Measurements from ENCODE around the gene CECR2. TPM values are rescaled to one million over a fixed set of nuclear protein-coding genes. Genes with fewer than 3 reads are reported as not detected.

The CECR2 gene
- 4.1 and 6.6 TPM in 2 replicates for total RNA-seq (2021)
- percentile 54 among the genes with signal in this experiment for Bru-seq, nascent RNA
- BruChase-seq, experiment 1, labeled RNA remaining after a 2-hour chase = percentile 53 among the genes with signal in this experiment
- BruChase-seq, experiment 2, labeled RNA remaining after a 6-hour chase = percentile 51 among the genes with signal in this experiment
- long read RNA-seq, partial matches to known transcripts = 0 of 1 reads
- long read RNA-seq, other reads (novel, unspliced or antisense) = 1 of 1 reads

- peak within 1 kb of the TSS; percentile 41 for H3K27ac ChIP-seq (ENCODE audit: low read depth, low read length, poor library complexity, severe bottlenecking)
- intact Hi-C loops (cut with micrococcal nuclease; ENCODE audit: unreplicated experiment) = loop anchor here (5.0 kb wide), 3 partner anchors 102 to 152 kb away; partner anchors contain the start of gene ADA2
- H3K27me3 ChIP-seq (replicated peaks; ENCODE audit: insufficient read depth, low read depth, low read length, poor library complexity) = peaks cover 43% of the 10 kb centered on the region
- H3K36me3 ChIP-seq (ENCODE audit: insufficient read depth, low read length, poor library complexity, severe bottlenecking) = no peaks in the 10 kb centered on the region
- H3K4me3 ChIP-seq (ENCODE audit: low read depth, low read length, poor library complexity, severe bottlenecking) = peak within 1 kb of the TSS; percentile 50
- no peaks in the 10 kb centered on the region for H3K9me3 ChIP-seq (ENCODE audit: low read depth, low read length, poor library complexity, severe bottlenecking)
- TF ChIP-seq CTCF (conservative IDR thresholded peaks at IDR 0.05; ENCODE audit: low read depth, low read length) (no peak), EZH2 (IDR thresholded peaks at IDR 0.05; ENCODE audit: borderline replicate concordance, low read depth, low read length, poor library complexity, severe bottlenecking) (no peak)
- peaks cover 7% of the 10 kb centered on the region for H3K4me1 ChIP-seq (ENCODE audit: insufficient read depth, low read length, poor library complexity, severe bottlenecking)
- ChIA-PET CTCF (no interaction called here), POLR2A (ENCODE audit: low non-redundant PET) (no interaction called here)
- DNase-seq (ENCODE audit: low spot score) = no peak
- no TSS peak for BruUV-seq (replicated peaks)
Measured at GRCh38 chr22:17369439-17370025, at the start of gene CECR2. Gene CECR2, plus strand, starts transcription at chr22:17369460. Its CDS starts 324 bp downstream, at chr22:17369784.

- no peak for DNase-seq (ENCODE audit: low spot score)
- H3K36me3 ChIP-seq (ENCODE audit: insufficient read depth, low read length, poor library complexity, severe bottlenecking) = no peaks in the 10 kb centered on the region
- no peak overlapping the region for H3K4me3 ChIP-seq (ENCODE audit: low read depth, low read length, poor library complexity, severe bottlenecking)
- ChIA-PET POLR2A (ENCODE audit: low non-redundant PET) (no interaction called here), CTCF (no interaction called here)
- H3K27ac ChIP-seq (ENCODE audit: low read depth, low read length, poor library complexity, severe bottlenecking) = no peak overlapping the region
- TF ChIP-seq CTCF (conservative IDR thresholded peaks at IDR 0.05; ENCODE audit: low read depth, low read length) (no peak), EZH2 (IDR thresholded peaks at IDR 0.05; ENCODE audit: borderline replicate concordance, low read depth, low read length, poor library complexity, severe bottlenecking) (no peak)
- BruUV-seq (replicated peaks) = no TSS peak
- H3K9me3 ChIP-seq (ENCODE audit: low read depth, low read length, poor library complexity, severe bottlenecking) = no peaks in the 10 kb centered on the region
- intact Hi-C loops (cut with micrococcal nuclease; ENCODE audit: unreplicated experiment) = no loop called here
- no peaks in the 10 kb centered on the region for H3K4me1 ChIP-seq (ENCODE audit: insufficient read depth, low read length, poor library complexity, severe bottlenecking)
- H3K27me3 ChIP-seq (replicated peaks; ENCODE audit: insufficient read depth, low read depth, low read length, poor library complexity) = no peaks in the 10 kb centered on the region
Measured at GRCh38 chr22:17319546-17319945, 49.7 kb upstream of the CECR2 start.

- ChIA-PET CTCF (interaction anchor here (0.6 kb wide), 1 partner anchor 45 kb away, joined by 3 read pairs; no protein-coding TSS in a partner anchor), POLR2A (ENCODE audit: low non-redundant PET) (no interaction called here)
- H3K27me3 ChIP-seq (replicated peaks; ENCODE audit: insufficient read depth, low read depth, low read length, poor library complexity) = no peaks in the 10 kb centered on the region
- no peaks in the 10 kb centered on the region for H3K36me3 ChIP-seq (ENCODE audit: insufficient read depth, low read length, poor library complexity, severe bottlenecking)
- BruUV-seq (replicated peaks) = no TSS peak
- no peak overlapping the region for H3K4me3 ChIP-seq (ENCODE audit: low read depth, low read length, poor library complexity, severe bottlenecking)
- no peak for TF ChIP-seq EZH2 (IDR thresholded peaks at IDR 0.05; ENCODE audit: borderline replicate concordance, low read depth, low read length, poor library complexity, severe bottlenecking)
- TF ChIP-seq CTCF (conservative IDR thresholded peaks at IDR 0.05; ENCODE audit: low read depth, low read length) = no peak
- H3K9me3 ChIP-seq (ENCODE audit: low read depth, low read length, poor library complexity, severe bottlenecking) = no peaks in the 10 kb centered on the region
- no peak for DNase-seq (ENCODE audit: low spot score)
- H3K27ac ChIP-seq (ENCODE audit: low read depth, low read length, poor library complexity, severe bottlenecking) = no peak overlapping the region
- intact Hi-C loops (cut with micrococcal nuclease; ENCODE audit: unreplicated experiment) = no loop called here
- no peaks in the 10 kb centered on the region for H3K4me1 ChIP-seq (ENCODE audit: insufficient read depth, low read length, poor library complexity, severe bottlenecking)
Measured at GRCh38 chr22:17322511-17322910, 46.7 kb upstream of the CECR2 start.

Measured in A673 (cell line).